OCI-LY3 (cell line): Measurements from ENCODE around the gene JADE1.

Source experiments
- H2AFZ ChIP-seq: fragments of 200-600, 300-600 bp; shearing (Covaris generic); 2 replicates; pipeline ENCODE4 v1.6.0; 2014; ENCODE audit warnings: antibody characterized with exemption, low read depth, low read length
- H3K27ac ChIP-seq: fragments of 200-600, 300-600 bp; sonication (generic); 2 replicates; pipeline ENCODE4 v1.5.1; 2014; ENCODE audit warnings: mild to moderate bottlenecking, low read length, moderate library complexity, mixed read lengths
- H3K27me3 ChIP-seq: fragments of 200-600, 300-600 bp; sonication (generic); 2 replicates; pipeline ENCODE4 v1.6.1; 2014; ENCODE audit warnings: low read depth, low read length, mixed read lengths
- H3K36me3 ChIP-seq: fragments of 200-600, 300-600 bp; sonication (generic); replicated peaks from 2 replicates; pipeline ENCODE3; 2014; ENCODE audit warnings: low read depth, low read length, mixed read lengths
- H3K4me1 ChIP-seq: fragments of 300-600, 200-600 bp; sonication (generic); 2 replicates; pipeline ENCODE4 v1.6.1; 2014; ENCODE audit warnings: low read length, mixed read lengths
- H3K4me2 ChIP-seq: fragments of 200-600, 300-600 bp; sonication (generic); 2 replicates; pipeline ENCODE4 v1.6.1; 2014; ENCODE audit warnings: low read length, mixed read lengths
- H3K4me3 ChIP-seq: fragments of 300-600, 200-600 bp; sonication (generic); 2 replicates; pipeline ENCODE4 v1.5.1; 2014; ENCODE audit warnings: antibody characterized with exemption, mild to moderate bottlenecking, low read length, moderate library complexity
- H3K79me2 ChIP-seq: fragments of 300-600, 200-600 bp; shearing (Covaris generic); 2 replicates; pipeline ENCODE4 v1.6.1; 2014; ENCODE audit warnings: mild to moderate bottlenecking, low read length, mixed read lengths
- H3K9ac ChIP-seq: fragments of 300-600, 200-600 bp; shearing (Covaris generic); 2 replicates; pipeline ENCODE4 v1.6.0; 2014; ENCODE audit warnings: mild to moderate bottlenecking, low read length, moderate library complexity
- H3K9me3 ChIP-seq: fragments of 200-600, 300-600 bp; shearing (Covaris generic); 2 replicates; pipeline ENCODE4 v1.6.1; 2014; ENCODE audit warnings: low read length, mixed read lengths; ENCODE audit not compliant: insufficient read depth
- H4K20me1 ChIP-seq: fragments of 200-600, 300-600 bp; sonication (generic); 2 replicates; pipeline ENCODE4 v1.6.1; 2016; ENCODE audit warnings: low read length, mixed read lengths; ENCODE audit not compliant: insufficient read depth
- EZH2phosphoT487 ChIP-seq: fragments of 200-600 bp; shearing (Covaris generic); IDR thresholded peaks from 2 replicates; pipeline ENCODE4 v1.6.1; 2018; ENCODE audit warnings: antibody characterized with exemption, mixed run types, low read depth
- TF ChIP-seq, protein P1 (sequence below): fragments of 200-600, 300-600 bp; sonication (generic); IDR thresholded peaks from 2 replicates; pipeline ENCODE4 v1.5.1; 2014; ENCODE audit warnings: antibody characterized with exemption, low read length, low read depth

JADE1 gene

DNA sequence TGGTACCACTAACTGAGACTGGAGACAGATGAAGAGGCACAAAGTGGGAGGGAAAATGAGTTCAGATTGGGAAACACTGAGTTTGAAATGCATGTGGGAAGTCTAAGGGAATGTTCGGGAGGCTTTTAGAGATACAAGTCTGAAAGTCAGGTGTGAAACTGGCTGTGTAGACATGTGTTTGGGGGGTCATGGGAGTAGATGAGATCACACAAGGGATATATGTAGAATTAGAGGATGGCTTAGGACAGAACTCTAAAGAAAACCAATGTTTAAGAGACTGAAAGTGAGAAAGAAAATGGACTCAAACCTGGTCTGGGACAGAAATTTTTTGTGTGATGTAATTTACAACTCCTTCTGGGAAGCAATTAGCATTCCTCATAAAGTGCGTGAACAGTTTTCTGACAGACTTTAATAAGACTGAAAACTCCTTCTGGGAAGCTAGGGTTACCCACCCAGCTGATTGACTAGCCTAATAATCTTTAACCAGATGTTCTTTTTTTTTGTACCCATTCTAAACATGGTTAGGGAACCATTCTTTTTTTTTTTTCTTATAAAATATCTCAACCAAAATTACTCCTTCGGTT, 8.7 kb upstream of the JADE1 start:
- H4K20me1 ChIP-seq, result no peaks in the 10 kb centered on the region
- peaks cover 14% of the 10 kb centered on the region for H3K4me1 ChIP-seq
- H3K4me3 ChIP-seq, result no peak overlapping the region
- no peaks in the 10 kb centered on the region for H3K36me3 ChIP-seq
- TF ChIP-seq, protein P1, sequence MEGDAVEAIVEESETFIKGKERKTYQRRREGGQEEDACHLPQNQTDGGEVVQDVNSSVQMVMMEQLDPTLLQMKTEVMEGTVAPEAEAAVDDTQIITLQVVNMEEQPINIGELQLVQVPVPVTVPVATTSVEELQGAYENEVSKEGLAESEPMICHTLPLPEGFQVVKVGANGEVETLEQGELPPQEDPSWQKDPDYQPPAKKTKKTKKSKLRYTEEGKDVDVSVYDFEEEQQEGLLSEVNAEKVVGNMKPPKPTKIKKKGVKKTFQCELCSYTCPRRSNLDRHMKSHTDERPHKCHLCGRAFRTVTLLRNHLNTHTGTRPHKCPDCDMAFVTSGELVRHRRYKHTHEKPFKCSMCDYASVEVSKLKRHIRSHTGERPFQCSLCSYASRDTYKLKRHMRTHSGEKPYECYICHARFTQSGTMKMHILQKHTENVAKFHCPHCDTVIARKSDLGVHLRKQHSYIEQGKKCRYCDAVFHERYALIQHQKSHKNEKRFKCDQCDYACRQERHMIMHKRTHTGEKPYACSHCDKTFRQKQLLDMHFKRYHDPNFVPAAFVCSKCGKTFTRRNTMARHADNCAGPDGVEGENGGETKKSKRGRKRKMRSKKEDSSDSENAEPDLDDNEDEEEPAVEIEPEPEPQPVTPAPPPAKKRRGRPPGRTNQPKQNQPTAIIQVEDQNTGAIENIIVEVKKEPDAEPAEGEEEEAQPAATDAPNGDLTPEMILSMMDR, result no peak
- TF ChIP-seq EZH2phosphoT487, result no peak
- no peaks in the 10 kb centered on the region for H3K79me2 ChIP-seq
- H3K9me3 ChIP-seq, result no peaks in the 10 kb centered on the region
- peaks cover 5% of the 10 kb centered on the region; the same call in 1 of the 2 replicates for H3K27me3 ChIP-seq
- no peak overlapping the region for H3K4me2 ChIP-seq
- 0 out of 2 replicates have a peak overlapping the region, but pooled peaks have one; percentile 7 for H2AFZ ChIP-seq
- no peak overlapping the region for H3K9ac ChIP-seq
- no peak overlapping the region for H3K27ac ChIP-seq

DNA sequence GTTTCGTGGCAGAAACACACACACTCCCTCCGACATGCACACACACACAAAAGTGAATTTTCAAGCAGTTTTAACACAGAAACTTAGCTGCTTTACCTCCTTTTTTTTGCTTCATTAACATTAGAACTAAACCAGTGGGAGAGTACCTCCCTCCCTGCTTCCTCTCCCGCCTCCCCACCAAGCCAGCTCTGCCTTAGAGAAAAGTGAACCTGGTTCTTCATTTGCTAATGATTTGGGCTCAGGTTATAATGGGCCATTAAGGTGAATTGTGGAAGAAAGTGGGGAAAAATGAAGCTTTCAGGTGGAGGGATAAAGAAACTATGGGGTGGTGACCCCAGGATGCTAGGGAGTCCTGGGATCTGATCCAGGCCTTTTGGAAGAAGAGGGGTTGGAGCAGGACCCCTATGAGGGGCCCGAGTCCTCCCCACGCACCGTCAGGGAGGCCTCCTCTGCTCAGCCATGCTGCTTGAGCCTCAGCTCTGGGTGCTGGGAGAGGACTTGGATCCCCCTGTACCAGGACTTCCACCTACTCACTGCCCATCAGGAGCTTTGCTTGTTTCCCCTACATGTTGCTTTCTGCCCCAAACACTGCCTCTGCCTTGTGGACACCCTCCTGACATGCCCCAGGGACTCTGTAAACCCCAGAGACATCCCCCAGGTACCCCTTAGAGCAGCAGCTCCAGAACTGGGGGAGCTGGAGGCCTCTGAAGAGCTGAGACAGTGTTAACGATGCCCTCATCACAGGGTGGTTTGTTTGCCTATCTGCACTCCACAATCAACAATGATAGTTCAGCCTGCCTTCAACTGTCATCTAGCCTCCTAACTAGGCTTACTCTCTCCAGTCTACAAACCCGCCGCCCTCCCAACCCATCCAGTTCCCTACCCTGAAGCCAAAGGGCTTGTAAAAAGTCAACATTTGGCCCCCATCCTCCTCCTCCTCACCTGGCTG, 6.5 kb upstream of the JADE1 start:
- Histone ChIP-seq H3K27ac (no peak overlapping the region), H4K20me1 (no peaks in the 10 kb centered on the region), H3K36me3 (no peaks in the 10 kb centered on the region), H3K4me1 (peaks cover 14% of the 10 kb centered on the region), H3K9me3 (no peaks in the 10 kb centered on the region), H3K79me2 (no peaks in the 10 kb centered on the region), H3K9ac (peak overlapping the region; percentile 46; the same call in 1 of the 2 replicates), H3K27me3 (peaks cover 5% of the 10 kb centered on the region; the same call in 1 of the 2 replicates), H3K4me2 (peak overlapping the region; percentile 70), H3K4me3 (peak overlapping the region; percentile 60; the same call in 1 of the 2 replicates), H2AFZ (peak overlapping the region; percentile 86)
- TF ChIP-seq EZH2phosphoT487, result no peak
- TF ChIP-seq, protein P1, result no peak

DNA sequence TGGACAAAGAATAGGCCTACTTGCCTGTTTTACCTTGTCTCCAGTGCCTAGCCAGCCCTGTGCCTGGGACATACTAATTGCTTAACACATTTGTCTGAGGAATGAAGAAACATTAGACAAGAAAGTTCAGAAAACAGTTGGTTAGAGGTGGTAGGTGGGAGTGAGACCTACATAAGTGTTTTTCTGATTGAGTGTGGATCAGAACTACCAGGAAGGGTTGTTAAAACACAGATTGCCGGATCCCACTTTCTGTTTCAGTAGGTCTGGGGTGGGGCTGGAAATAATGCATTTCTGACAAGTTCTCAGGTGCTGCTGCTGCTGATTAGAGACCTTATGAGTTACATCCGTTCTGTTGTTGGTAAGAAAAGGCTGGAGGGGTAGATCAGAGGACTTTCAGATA, 5.7 kb upstream of the JADE1 start:
- Histone ChIP-seq H3K27me3 (peaks cover 5% of the 10 kb centered on the region; the same call in 1 of the 2 replicates), H2AFZ (peak overlapping the region; percentile 86), H3K27ac (peak overlapping the region; percentile 19; the same call in 1 of the 2 replicates), H3K9ac (peak overlapping the region; percentile 46; the same call in 1 of the 2 replicates), H3K79me2 (no peaks in the 10 kb centered on the region), H3K4me1 (peaks cover 14% of the 10 kb centered on the region), H3K36me3 (no peaks in the 10 kb centered on the region), H3K9me3 (no peaks in the 10 kb centered on the region), H4K20me1 (no peaks in the 10 kb centered on the region), H3K4me2 (peak overlapping the region; percentile 70), H3K4me3 (peak overlapping the region; percentile 60)
- TF ChIP-seq, protein P1, result no peak
- no peak for TF ChIP-seq EZH2phosphoT487
